AG08396 (cell line): ENCODE results near the gene RBMS1.
"Not testable (repeated sequence)": the region's sequence is repeated elsewhere in the genome, so short reads cannot be mapped to it uniquely, and the experiment has no call there.

Experiments used
- DNase-seq: peaks from one replicate; pipeline ENCODE4 v3.0.0; 2012; ENCODE audit warnings: low spot score, mixed read lengths

RBMS1 gene

GRCh38 chr2:160469621-160470204, 23.9 kb downstream of the RBMS1 start:
- DNase-seq: no peak

DNA sequence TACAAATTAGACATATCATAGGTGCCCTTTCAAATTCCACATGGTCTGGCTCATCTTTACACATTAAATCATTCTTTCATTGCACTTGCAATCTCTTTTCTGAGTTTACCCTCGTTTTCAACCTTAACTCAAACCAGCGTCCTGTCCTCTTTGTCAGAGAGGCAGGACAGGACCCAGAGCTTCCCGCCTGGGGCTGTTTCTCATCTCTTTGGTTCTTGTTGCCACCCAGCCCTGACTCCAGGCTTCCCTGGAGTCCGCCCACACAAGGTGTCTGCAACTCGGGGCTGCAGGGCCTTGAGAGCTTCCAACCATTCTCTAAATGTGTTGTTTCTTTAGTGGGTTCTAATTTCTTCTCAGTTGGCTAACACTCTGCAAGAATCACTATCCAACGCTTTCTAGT, 24.4 kb downstream of the RBMS1 start:
- no peak for DNase-seq

DNA sequence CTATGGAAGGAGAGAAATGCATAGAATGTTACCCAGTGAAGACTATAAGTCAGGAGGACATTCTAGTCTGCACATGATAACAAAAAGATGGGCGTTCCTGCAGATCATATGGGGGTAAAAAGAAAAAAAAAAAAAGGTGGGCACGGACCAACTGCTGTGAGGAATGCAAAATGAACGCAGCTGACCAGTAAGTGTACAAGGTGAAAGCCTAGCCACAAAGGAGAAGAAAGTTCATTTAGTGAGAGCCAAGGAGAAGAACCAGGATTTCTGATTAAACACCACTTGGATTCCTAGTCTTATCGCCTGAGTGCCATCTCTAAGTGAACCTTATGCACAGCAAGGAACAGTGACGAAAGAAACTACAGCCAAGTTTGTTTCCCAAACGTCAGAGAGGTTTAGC, 26.5 kb downstream of the RBMS1 start:
- no peak for DNase-seq

GRCh38 chr2:160465406-160465805, 28.2 kb downstream of the RBMS1 start:
- DNase-seq: no peak

- no peak for DNase-seq
Observed at GRCh38 chr2:160465002-160465401, 28.6 kb downstream of the RBMS1 start.

- no peak for DNase-seq
Observed at GRCh38 chr2:160464017-160464416, 29.6 kb downstream of the RBMS1 start.

- DNase-seq: no peak
Observed at GRCh38 chr2:160463245-160463644, 30.4 kb downstream of the RBMS1 start.

GRCh38 chr2:160460333-160460731, 33.3 kb downstream of the RBMS1 start:
- DNase-seq: no peak

DNA sequence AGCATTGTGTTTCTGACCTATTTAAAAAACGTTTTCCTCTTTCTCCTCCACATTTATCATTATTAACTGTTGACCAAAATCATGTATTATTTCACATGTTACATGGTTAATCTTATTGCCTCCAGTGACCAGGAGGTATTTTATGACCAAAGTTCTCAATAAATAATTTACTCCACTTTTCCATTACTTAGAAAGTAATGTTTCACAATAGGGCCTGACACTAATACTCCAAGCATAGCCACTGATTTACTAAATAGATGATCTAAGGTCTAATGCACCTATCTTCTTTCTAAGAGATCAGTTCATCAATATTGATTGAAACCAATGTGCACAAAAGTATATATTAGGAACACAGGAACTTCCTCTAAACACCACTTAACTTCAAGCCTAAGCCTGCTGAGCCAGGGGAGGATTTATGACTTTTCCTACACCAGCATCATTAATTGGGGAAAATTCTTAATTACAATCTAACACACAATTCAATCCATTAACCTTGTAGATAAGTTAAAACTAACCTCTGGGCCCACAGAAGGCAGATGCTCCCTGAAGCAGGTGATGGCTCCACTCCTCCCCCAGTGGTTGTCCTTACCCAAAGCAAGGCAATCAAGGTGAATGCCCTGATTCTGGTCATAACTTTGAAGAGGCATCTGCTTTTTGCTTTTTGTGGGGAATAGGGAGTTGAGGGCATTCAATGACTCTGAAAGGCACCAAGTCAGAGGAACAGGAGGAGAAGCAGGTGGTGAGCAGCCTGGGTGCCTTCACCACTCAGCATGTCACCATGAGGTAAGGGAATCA, 33.9 kb downstream of the RBMS1 start:
- no peak for DNase-seq

GRCh38 chr2:160458718-160459453, 34.7 kb downstream of the RBMS1 start:
- DNase-seq: no peak

GRCh38 chr2:160457588-160457987, 36.0 kb downstream of the RBMS1 start:
- DNase-seq: no peak

DNA sequence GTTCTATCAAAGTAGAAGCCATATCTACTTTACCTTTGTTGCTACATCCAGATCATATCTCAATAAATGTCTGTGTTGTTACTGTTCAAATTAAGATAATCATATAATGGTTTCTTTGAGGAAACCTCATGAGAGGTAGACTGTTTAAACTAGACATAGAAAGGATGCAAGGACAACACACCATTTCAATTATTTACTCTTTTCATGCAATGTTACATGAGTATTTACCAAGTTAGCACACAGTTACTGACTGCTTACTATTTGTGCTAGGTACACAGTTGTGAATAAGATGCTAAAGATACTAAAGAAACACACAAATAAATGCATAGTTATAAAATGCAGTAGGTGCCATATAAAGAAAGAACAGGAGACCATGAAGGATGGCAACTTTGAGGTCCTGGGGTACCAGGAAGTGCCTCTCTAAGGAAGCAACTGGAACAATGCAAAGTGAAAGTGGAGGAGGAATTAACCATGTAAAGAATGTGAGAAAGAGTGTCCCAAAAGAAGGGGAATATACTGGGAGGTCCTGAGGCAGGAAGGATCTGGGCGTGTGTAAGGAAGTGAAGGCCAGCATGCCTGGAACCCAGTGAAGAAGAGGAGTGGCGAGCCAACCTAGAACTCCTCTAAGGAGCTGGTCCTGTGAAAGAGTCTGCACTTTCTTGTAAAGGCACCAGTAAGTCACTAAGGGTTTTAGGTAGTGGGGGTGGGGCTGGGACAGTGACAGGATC, 39.4 kb downstream of the RBMS1 start:
- DNase-seq: no peak

GRCh38 chr2:160453111-160453820, 40.3 kb downstream of the RBMS1 start:
- no peak for DNase-seq

GRCh38 chr2:160450486-160450885, 43.1 kb downstream of the RBMS1 start:
- DNase-seq: no peak

GRCh38 chr2:160448821-160449220, 44.8 kb downstream of the RBMS1 start:
- DNase-seq: not testable (repeated sequence)

DNA sequence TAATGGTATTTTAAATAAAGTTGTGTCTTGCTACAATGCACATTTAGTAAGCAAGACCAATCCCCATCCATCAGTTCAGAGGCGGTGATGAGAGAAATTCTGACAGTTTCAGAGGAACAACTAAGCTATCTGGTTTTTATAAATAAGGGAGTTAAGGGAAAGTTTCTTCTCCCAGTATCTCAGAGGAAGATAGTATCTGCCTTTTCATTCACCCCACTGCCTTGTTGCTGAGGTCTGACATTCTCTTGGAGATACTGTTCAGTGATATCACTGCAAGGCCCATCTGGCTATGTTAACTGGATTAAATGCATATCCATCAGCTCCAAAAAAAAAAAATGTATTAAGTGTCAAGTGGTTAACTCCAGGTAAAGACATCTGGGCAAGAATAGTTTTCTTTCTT, 47.9 kb downstream of the RBMS1 start:
- DNase-seq: no peak

DNA sequence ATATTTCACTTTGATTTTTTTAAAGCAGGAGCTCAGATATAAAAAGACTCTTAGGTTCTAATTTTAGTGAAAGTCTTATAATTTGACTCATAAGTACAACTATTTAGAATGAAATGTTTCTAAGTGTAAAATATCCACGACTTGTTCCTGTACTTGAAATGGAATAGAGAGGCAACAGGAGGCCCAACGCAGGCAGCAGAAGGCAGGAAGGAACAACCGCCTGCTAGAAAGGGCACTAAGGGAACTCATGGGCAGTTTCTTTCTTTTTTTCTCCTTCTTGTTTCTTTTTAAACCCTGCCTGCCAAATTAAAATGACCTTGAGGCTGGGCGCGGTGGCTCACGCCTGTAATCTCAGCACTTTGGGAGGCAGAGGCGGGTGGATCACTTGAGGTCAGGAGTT, 51.0 kb downstream of the RBMS1 start:
- no peak for DNase-seq

DNA sequence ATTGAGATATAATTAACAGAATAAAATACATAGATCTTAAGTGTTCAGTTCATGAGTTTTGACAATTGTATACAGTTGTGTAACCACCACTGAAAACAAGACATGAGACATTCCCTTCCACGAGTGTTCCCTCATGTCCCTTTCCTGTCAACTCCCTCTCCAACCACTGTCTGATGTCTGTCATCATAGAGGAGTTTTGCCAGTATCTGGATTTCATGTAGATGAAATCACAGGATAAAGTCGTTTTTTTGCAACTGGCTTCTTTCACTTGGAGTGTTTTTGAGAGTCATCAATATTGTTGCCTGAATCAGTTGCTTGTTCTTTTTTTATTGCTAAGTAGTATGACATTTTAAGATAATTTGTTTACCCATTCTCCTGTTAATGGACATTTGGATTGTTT, 52.7 kb downstream of the RBMS1 start:
- no peak for DNase-seq

DNA sequence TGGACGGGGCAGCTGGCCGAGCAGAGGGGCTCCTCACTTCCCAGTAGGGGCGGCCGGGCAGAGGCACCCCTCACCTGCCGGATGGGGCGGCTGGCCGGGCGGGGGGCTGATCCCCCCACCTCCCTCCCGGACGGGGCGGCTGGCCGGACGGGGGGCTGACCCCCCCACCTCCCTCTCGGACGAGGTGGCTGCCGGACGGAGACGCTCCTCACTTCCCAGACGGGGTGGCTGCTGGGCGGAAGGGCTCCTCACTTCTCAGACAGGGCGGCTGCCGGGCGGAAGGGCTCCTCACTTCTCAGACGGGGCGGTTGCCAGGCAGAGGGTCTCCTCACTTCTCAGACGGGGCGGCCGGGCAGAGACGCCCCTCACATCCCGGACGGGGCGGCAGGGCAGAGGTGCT, 54.6 kb downstream of the RBMS1 start:
- DNase-seq: not testable (repeated sequence)

DNA sequence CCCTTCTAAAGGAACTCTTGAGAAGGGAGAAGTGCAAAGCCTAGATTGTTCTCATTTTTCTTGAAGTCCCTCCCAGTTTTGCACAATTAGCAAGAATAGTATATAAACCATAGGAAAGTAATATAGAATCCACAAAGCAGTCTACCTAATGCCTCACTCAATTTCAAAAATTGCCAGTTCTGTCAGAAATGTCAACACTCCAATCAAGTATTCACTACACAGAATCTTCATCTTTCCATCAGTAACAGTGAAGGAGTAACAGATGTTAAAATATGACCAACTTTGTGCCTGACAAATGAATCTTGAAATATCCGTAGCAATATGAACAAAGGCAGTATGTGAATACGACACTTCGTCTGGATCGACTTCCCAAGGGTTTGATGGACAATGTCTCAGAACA, 56.3 kb downstream of the RBMS1 start:
- DNase-seq: no peak

DNA sequence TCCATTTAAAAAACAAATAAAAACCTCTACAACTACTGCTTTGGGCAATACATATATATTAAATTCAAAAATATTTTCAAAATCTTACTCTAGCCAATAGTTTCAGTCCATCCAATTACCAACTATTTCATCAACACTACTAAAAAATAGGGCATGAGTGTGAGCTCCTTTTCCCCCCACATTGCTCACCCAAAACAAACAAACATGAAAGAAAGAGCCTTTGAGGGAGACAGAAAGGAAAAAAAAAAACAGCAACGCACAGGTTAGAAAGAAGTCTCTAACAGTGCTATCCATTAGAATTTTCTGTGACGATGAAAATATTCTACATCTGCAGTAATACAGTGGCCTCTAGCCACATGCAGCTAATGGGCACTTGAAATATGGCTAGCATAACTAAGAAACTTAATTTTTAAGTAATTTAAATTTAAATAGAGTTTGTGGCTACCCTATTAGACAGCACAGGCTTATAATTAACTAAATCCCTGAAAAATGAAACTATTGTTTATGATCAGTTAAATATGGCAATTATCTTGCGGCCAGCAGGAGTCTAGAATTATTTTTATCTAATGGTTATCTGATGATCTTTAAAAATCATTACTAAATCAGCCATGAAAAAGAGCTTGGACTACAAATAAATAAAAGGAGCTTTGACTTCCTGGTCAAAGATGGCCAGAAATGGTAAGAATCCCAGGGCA, 59.2 kb downstream of the RBMS1 start:
- no peak for DNase-seq
